AG09309 (cell line): ENCODE results near the gene ADAMTS6.

Source experiments
- DNase-seq: peaks from one replicate; pipeline ENCODE4 v3.0.0-alpha.2; 2010; ENCODE audit warnings: low read depth
- H3K4me3 ChIP-seq: 2 replicates; pipeline ENCODE4 v1.5.1; 2011; ENCODE audit warnings: mild to moderate bottlenecking, low read depth, low read length, moderate library complexity; ENCODE audit not compliant: control insufficient read depth
- CTCF ChIP-seq: IDR thresholded peaks from 2 replicates; pipeline ENCODE4 v1.5.1; 2011; ENCODE audit warnings: mild to moderate bottlenecking, low read depth, low read length, inconsistent platforms; ENCODE audit not compliant: insufficient read depth, control insufficient read depth; ENCODE audit errors: missing control alignments

The ADAMTS6 gene

GRCh38 chr5:65108786-65109743, 372.7 kb downstream of the ADAMTS6 start:
- H3K4me3 ChIP-seq = no peak overlapping the region
- TF ChIP-seq CTCF = no peak
- DNase-seq = no peak

- no peak for DNase-seq
- no peak overlapping the region for H3K4me3 ChIP-seq
- TF ChIP-seq CTCF = no peak
These were observed 376.4 kb downstream of the ADAMTS6 start for GRCh38 chr5:65105301-65105700.

GRCh38 chr5:65104831-65105230, 376.9 kb downstream of the ADAMTS6 start:
- no peak overlapping the region for H3K4me3 ChIP-seq
- no peak for DNase-seq
- TF ChIP-seq CTCF = no peak

GRCh38 chr5:65103756-65104440, 377.8 kb downstream of the ADAMTS6 start:
- TF ChIP-seq CTCF = no peak
- no peak for DNase-seq
- no peak overlapping the region for H3K4me3 ChIP-seq

GRCh38 chr5:65102976-65103711, 378.6 kb downstream of the ADAMTS6 start:
- peak; percentile 8 for TF ChIP-seq CTCF
- peak overlapping the region; percentile 32 for H3K4me3 ChIP-seq
- DNase-seq = no peak

GRCh38 chr5:65102371-65102975, 379.2 kb downstream of the ADAMTS6 start:
- no peak for DNase-seq
- no peak for TF ChIP-seq CTCF
- H3K4me3 ChIP-seq = no peak overlapping the region
